Testis (tissue), 3 donors: ENCODE results near the gene ALOX12B. TPM values are rescaled to one million over a fixed set of nuclear protein-coding genes. Genes with fewer than 3 reads are reported as not detected.

Experiments
- DNase-seq: peaks from one replicate; pipeline ENCODE4 v3.0.0-alpha.2; 2019
- H3K27ac ChIP-seq, 2 donors: fragments of 200-600 bp; sonication (generic); one replicate each; pipeline ENCODE4 v1.5.1; 2019
- H3K27me3 ChIP-seq: fragments of 200-600 bp; sonication (generic); one replicate; pipeline ENCODE4 v1.5.1; 2019
- H3K36me3 ChIP-seq: fragments of 200-600 bp; sonication (generic); one replicate; pipeline ENCODE4 v1.5.1; 2017; ENCODE audit warnings: low read depth; ENCODE audit errors: missing control alignments
- H3K4me1 ChIP-seq: fragments of 200-600 bp; sonication (generic); one replicate; pipeline ENCODE4 v1.5.1; 2019
- H3K4me3 ChIP-seq, 2 donors: fragments of 200-600 bp; sonication (generic); one replicate each; pipeline ENCODE4 v1.5.1; 2017 to 2019
- H3K9me3 ChIP-seq: fragments of 200-600 bp; sonication (generic); one replicate; pipeline ENCODE4 v1.5.1; 2017
- CTCF ChIP-seq, 3 experiments: fragments of 450-650 bp in 2 of 3; fragments of 200-600 bp in 1 of 3; sonication (generic) in 1 of 3; IDR thresholded peaks; one replicate each; pipeline ENCODE4 v1.5.1; 2016 to 2019; ENCODE audit warnings: antibody characterized with exemption in 3 of 3, mild to moderate bottlenecking in 2 of 3, moderate library complexity in 1 of 3
- POLR2A ChIP-seq: fragments of 450-650 bp; IDR thresholded peaks from one replicate; pipeline ENCODE4 v1.6.1; 2017; ENCODE audit warnings: antibody characterized with exemption, mild to moderate bottlenecking, moderate library complexity
- WGBS, 2 donors: methylation state at CpG; one replicate each; pipeline ENCODE4 v1.1.5; 2018; 5-methylcytosine and 5-hydroxymethylcytosine counted together
- intact Hi-C: fragments of 100-400 bp; cut with DNase I; formaldehyde crosslinking; loops from one replicate; pipeline ENCODE4 v1.15.1; 2023; ENCODE audit warnings: low total_unique reads
- polyA plus RNA-seq: library from polyadenylated mRNA; stranded (reverse); fragments of 350-450 nt; fragmentation: Illumina TruSeq; extraction: RNeasy Lipid Tissue Mini Kit (QIAGEN cat#74804); gene quantifications from one replicate; pipeline ENCODE4 v1.2.3, GENCODE V29; 2014; ENCODE audit warnings: low read depth, low replicate concordance; ENCODE audit not compliant: insufficient read depth
- total RNA-seq, 2 donors: library from RNA; depleted of rRNA; stranded (reverse); fragments of >200 nt; gene quantifications; one replicate each; pipeline ENCODE4 v1.2.3, GENCODE V29; 2016

The ALOX12B gene
- total and polyA plus RNA-seq, 3 donors from 2014 or later, result 0.87 to 1.1 (median 0.99) TPM

- 80 to 82% methylated on average over 8 of the region's 8 CpGs for WGBS, 2 donors
- H3K9me3 ChIP-seq, result no peaks in the 10 kb centered on the region
- H3K4me1 ChIP-seq, result no peaks in the 10 kb centered on the region
- intact Hi-C loops, result loop anchor here (10.0 kb wide), 1 partner anchor 54 kb away; no protein-coding TSS in a partner anchor
- no peak overlapping the region for H3K27ac ChIP-seq
- no peak overlapping the region for H3K4me3 ChIP-seq
- DNase-seq, result no peak
- no peaks in the 10 kb centered on the region for H3K36me3 ChIP-seq
- H3K27me3 ChIP-seq, result no peaks in the 10 kb centered on the region
- TF ChIP-seq POLR2A (no peak), CTCF (IDR thresholded peaks at IDR 0.05) (no peak)
Measured at GRCh38 chr17:8048736-8049135, 38.8 kb downstream of the ALOX12B start.

GRCh38 chr17:8048236-8048635 lies 39.3 kb downstream of the ALOX12B start:
- Histone ChIP-seq H3K4me3 (no peak overlapping the region), H3K27me3 (no peaks in the 10 kb centered on the region), H3K9me3 (no peaks in the 10 kb centered on the region), H3K4me1 (no peaks in the 10 kb centered on the region), H3K36me3 (no peaks in the 10 kb centered on the region), H3K27ac (no peak overlapping the region)
- intact Hi-C loops, result loop anchor here (10.0 kb wide), 1 partner anchor 53 kb away; no protein-coding TSS in a partner anchor
- 93 to 94% methylated on average over 9 to 12 of the region's 12 CpGs for WGBS, 2 donors
- DNase-seq, result no peak
- TF ChIP-seq POLR2A, result no peak
- no peak for TF ChIP-seq CTCF (IDR thresholded peaks at IDR 0.05)

GRCh38 chr17:8047769-8048110 lies 39.8 kb downstream of the ALOX12B start:
- 92 to 100% methylated on average over 4 of the region's 4 CpGs for WGBS, 2 donors
- no peaks in the 10 kb centered on the region for H3K36me3 ChIP-seq
- H3K4me3 ChIP-seq, result no peak overlapping the region
- intact Hi-C loops, result loop anchor here (10.0 kb wide), 1 partner anchor 53 kb away; no protein-coding TSS in a partner anchor
- no peak for TF ChIP-seq CTCF (IDR thresholded peaks at IDR 0.05)
- TF ChIP-seq POLR2A, result no peak
- H3K4me1 ChIP-seq, result no peaks in the 10 kb centered on the region
- H3K27ac ChIP-seq, result no peak overlapping the region
- DNase-seq, result no peak
- no peaks in the 10 kb centered on the region for H3K27me3 ChIP-seq
- no peaks in the 10 kb centered on the region for H3K9me3 ChIP-seq

GRCh38 chr17:8046929-8047768 lies 40.4 kb downstream of the ALOX12B start:
- no peak for TF ChIP-seq CTCF (IDR thresholded peaks at IDR 0.05)
- no peak for TF ChIP-seq POLR2A
- H3K4me3 ChIP-seq, result no peak overlapping the region
- H3K9me3 ChIP-seq, result no peaks in the 10 kb centered on the region
- 84 to 85% methylated on average over 21 to 24 of the region's 24 CpGs for whole genome bisulfite sequencing, 2 donors
- H3K4me1 ChIP-seq, result no peaks in the 10 kb centered on the region
- no peaks in the 10 kb centered on the region for H3K27me3 ChIP-seq
- intact Hi-C loops, result loop anchor here (10.0 kb wide), 1 partner anchor 52 kb away; no protein-coding TSS in a partner anchor
- no peaks in the 10 kb centered on the region for H3K36me3 ChIP-seq
- DNase-seq, result no peak
- no peak overlapping the region for H3K27ac ChIP-seq
